Activated CD4-positive, alpha-beta T cell treated with anti-CD3 and anti-CD28 coated beads, Interleukin-2, amount 50 U/mL, for 4 hours (primary cell): ENCODE results near the gene ATRN.
"Not testable (repeated sequence)": the region's sequence is repeated elsewhere in the genome, so short reads cannot be mapped to it uniquely, and the experiment has no call there.

ENCODE experiments used
- DNase-seq, 2 experiments: peaks; one replicate each; pipeline ENCODE4 v3.0.0-alpha.2; 2020

The ATRN gene

DNA sequence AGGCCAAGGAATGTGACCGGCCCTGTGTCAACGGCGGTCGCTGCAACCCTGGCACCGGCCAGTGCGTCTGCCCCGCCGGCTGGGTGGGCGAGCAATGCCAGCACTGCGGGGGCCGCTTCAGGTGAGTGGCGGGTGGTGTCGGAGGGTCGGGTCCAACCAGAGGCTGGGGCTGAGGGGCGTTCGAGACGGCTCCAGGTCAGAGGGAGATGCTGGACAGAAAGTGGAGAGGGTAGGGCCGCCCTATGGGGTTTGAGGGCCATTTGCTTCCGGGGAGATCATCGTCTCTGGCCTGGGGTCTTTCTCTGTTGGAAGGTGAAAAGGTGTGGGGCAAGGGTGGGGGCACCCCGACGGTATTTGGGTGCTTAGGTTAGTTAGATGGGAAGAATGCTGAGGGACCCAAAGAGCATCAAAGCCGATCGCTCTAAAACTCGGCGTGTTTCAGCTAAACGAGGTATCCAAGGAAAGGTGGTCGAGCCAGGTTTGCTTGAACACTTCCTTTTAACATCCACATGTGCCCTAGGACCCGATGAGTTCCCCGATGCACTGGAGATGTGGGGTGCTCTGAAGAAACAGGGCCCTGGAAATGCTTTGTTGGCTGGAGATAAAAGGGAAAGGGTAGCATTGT, 691 bp downstream of the ATRN start:
- DNase-seq = no peak

DNA sequence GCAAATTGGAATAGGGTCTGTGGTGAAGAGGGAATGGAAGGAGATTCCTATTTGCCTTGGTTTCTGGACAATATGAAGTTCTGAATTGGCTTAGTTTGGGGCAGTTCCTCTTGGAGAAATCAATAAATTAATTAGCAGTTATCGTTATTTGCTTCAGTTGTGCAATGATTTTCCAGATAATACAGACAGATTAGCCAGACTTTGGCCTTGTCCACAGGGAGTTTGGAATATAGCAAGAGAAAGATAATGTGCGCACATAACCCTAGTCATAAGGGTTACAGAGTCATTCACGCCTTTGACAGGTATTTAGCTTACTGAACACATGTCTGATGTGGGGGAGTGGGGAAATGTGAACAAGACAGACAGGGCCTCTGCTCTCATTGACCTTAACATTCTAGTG, 1.3 kb downstream of the ATRN start:
- no peak for DNase-seq

DNA sequence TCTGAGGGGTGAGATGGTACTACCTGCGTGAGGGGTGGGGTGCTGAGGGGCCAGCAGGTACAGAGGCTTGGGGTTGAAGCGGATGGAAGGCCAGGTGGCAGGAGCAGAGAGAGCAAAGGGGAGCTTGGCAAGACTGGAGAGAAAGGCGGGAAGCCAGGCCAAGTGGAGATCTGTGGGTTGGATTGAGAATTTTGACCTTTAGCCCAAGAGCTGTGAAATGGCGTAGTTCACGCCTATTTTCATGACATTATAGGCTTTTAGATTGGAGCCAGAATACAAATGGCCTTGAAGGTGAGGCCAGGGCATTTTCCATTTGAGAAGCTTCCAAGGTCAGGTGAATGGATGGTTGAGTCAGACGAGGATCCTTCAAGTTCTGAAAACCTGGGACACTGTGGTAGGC, 2.5 kb downstream of the ATRN start:
- no peak for DNase-seq

DNA sequence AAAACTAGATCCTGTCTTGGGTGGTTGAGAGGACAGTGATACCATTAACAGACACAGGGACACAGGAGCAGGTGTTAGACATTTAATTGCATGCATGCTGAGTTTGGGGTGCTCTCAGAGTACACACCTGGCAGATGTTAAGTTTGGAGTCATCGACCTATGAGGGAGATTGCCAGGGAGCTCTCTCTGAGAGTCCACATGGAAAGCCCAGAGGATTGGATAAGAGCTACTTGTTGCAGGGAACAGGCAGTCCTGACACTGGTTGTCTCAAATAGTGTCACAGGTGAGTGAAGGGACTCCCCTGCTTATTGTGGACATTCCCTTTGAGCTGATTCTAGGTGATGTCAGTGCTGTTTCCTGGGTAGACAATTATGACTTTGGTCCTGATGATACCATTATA, 3.1 kb downstream of the ATRN start:
- no peak for DNase-seq

DNA sequence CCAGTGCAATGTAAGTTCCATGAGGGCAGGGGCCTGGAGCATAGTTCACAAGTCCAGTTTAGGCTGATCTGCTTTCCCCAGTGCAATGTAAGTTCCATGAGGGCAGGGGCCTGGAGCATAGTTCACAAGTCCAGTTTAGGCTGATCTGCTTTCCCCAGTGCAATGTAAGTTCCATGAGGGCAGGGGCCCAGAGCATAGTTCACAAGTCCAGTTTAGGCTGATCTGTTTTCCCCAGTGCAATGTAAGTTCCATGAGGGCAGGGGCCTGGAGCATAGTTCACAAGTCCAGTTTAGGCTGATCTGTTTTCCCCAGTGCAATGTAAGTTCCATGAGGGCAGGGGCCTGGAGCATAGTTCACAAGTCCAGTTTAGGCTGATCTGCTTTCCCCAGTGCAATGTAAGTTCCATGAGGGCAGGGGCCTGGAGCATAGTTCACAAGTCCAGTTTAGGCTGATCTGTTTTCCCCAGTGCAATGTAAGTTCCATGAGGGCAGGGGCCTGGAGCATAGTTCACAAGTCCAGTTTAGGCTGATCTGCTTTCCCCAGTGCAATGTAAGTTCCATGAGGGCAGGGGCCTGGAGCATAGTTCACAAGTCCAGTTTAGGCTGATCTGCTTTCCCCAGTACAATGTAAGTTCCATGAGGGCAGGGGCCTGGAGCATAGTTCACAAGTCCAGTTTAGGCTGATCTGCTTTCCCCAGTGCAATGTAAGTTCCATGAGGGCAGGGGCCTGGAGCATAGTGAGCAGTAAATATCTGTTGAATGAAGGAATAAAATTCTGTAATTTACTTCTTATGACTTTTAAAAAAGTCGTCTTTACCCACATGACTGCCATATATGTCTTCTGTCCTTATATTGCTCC, 6.4 kb downstream of the ATRN start:
- not testable (repeated sequence) for DNase-seq

DNA sequence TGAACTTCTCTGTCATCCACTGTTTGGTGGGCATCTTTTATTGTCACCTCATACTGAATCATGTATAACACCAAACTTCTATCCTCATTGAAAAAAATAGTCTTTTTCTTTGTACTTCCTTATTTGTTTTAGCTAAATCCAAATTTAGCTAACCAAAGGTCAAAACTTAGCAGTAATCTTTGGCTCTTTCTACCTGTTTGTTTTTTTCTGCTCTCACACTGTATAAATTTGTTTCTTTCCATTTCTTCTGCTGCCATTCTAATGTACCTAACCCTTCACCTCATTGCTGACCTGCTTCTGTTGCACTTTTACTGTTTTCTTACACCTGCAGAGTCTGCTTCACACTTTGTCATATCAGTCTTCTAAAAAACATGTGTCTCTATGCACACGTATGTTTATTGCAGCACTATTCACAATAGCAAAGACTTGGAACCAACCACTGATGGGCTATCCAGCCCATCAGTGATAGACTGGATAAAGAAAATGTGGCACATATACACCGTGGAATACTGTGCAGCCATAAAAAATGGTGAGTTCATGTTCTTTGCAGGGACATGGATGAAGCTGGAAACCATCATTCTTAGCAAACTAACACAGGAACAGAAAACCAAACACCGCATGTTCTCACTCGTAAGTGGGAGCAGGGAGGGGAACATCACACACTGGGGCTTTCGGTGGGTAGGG, 7.2 kb downstream of the ATRN start:
- no peak for DNase-seq

DNA sequence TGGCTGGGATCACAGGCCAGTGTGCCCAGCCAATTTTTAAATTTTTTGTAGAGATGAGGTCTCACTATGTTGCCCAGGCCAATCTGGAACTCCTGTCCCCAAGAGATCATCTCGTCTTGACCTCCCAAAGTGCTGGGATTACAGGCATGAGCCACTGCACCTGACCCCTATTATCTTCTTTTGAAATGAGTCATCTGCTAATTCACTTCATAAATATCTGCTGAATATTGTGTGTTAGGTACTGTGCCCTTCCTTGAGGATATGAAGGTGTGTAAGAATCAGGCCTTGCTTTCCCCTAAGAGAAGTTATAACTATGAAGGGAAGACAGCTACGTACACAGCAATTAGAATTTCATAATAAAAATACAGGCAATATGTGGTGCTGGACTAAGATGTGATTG, 8.2 kb downstream of the ATRN start:
- no peak for DNase-seq

DNA sequence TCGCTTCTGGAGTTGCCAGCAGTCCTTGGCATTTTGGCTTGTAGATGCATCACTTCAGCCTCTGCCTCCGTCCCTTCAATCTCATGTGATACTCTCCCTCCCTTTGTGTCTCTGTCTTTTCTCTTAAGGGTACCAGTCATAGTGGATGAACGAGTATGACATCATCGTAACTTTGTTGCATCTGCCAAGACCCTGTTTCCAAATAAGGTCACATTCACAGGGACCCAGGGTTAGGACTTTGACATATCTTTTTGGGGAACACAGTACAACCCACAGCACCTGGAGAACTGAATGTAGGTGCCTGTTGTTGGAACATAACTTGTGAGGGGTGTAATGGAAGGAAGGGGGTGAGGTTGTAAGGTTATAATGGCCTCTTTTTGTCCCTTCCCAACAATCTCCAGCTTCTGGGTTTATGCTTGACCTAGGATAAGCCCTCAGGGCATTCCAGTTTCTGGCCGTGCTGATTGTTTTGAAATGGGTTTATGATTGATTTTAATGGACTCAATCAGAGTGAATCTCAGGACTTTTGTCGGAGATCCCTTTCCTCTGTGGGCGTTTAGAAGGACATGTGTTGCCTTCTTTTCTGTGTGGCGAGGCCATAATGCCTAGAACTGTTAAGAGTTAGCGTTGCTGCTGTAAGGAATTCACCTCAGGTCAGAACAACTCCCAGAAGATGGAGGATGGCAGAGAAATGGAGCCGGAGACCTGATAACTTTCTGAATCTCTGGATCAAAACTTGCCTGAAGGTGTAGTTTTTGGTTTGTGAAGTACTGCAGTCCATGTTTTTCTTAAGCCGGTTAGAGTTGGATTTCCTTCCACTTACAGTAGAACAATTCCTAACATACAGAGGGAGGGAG, 9.2 kb downstream of the ATRN start:
- no peak for DNase-seq

DNA sequence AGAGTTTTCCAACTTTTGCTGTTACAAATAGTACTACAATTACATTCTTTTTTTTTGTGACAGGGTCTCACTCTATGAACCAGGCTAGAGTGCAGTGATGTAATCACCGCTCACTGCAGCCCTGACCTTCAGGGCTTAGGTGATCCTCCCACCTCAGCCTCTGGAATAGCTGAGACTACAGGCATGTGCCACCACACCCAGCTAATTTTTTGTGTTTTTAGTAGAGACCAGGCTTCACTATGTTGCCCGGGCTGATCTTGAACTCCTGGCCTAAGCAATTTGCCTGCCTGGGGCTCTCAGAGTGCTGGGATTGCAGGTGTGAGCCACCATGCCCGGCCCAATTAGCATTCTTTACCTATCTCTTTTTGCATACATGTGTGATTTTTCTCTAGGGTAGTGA, 12.5 kb downstream of the ATRN start:
- no peak for DNase-seq

DNA sequence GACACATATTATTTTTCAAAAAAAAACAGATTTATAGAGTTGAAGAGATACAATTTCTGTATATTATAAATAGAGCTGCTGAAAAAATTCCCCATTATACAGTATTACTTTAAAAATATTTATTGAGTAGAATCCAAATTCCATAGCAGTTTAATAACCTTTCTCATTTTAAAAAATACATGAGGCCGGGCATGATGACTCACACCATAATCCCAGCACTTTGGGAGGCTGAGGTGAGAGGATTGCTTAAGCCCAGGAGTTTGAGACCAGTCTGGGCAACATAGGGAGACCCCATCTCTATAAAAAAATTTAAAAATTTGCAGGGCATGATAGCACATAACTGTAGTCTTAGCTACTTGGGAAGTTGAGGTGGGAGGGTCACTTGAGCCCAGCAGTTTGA, 13.0 kb downstream of the ATRN start:
- DNase-seq = no peak

DNA sequence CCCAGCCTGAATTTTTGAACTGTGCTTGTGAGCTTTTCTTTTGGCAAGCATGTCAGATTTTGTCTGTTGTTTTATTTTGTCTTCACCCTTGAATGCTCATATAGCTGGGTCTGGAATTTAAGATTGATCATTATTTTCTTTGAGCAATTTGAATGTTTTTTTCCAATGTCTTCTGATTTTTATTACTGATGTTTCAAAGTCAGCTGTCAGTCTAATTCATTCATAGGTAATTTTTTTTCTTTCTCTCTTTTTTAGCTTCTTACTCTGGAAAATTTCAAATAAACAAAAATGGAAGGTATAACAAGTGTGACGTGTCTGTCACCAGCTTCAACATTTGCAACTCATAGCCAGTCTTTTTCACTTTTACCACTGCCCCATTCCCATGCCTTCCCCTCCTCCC, 15.1 kb downstream of the ATRN start:
- DNase-seq = no peak

DNA sequence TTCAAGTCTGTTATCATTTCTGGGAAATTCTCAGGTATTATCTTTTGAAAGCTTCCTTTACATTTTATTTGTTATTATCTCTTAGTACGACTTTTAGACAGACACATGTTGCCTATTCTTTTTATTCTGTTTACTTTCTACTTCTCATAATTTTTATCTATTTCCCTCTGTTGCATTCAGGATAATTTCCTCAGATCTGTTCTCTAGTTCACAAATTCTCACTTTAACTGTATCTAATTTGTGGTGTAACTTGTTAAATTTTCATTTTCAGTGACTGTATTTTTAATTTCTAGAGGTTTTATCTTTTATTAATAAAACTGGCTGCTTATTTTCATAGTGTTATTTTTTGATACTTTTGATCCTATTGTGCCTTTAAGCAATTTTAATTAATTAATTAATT, 16.0 kb downstream of the ATRN start:
- no peak for DNase-seq

DNA sequence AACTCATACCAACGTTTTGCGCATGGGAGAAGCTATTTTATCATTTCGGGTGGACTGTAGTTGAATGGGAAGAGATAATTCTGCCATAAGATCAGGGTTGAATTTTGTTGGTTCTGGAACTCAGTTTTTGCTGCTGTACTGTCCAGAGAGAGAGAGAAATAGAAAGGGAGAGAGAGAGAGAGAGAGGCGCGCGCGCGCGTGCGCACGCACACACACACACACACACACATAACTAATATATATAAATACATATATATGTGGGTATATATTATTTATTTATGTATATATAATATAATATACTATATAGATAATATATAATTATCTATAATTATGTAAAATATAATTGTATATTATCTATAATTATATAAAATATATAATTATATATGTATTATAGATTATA, 21.9 kb downstream of the ATRN start:
- no peak for DNase-seq

DNA sequence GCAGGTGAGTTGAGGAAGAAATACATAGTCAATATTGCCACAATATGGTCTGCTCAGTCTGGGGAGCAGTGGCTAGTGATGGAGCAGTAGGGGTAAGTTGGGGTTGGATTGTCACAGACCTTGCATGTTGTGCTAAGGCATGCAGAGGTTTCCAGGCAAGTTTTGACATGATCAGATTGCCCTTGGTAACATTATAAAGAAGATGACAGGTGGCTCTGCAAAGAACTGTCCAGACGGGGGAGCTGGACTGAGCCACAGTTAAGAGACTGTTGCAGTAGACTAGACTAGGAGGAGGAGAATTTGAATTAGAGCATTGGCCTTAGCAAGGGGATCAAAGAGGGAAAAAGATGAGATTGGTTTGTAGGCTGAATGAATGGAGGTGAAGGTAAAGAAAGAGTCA, 23.4 kb downstream of the ATRN start:
- no peak for DNase-seq

DNA sequence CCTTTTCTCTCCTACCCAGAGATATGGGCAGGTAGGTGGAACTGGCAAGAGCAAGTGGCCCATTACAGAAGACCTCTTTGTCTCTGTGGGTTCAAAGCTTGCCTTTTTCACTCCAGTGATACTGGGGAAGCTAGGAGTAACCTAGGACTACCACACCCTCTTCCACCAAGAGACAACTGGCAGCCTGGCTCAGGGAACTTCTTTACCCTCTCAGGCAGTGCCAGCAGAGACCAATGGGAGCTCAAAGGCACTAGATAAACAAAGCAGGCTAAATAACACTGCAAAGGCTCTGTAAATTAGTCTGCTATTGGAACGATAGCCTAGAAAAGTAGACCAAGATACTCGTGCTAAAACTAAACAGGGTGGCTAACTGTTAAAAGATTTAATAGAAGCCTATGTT, 32.1 kb downstream of the ATRN start:
- no peak for DNase-seq

DNA sequence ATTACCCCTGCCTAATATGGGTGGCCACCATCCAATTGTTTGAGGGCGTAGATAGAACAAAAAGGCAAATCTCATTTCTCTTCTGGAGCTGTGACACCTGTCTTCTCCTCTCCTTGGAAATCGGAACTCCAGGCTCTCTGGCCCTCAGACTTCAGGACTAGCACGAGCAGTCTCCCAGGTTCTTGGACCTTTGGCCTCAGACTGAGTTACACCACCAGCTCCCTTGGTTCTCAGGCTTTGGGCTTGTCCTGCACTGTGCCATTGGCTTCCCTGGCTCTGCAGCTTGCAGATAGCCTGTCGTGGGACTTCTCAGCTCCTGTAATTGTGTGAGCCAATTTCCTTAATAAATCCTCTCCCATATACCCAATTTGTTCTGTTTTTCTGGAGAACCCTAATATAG, 34.3 kb downstream of the ATRN start:
- no peak for DNase-seq

DNA sequence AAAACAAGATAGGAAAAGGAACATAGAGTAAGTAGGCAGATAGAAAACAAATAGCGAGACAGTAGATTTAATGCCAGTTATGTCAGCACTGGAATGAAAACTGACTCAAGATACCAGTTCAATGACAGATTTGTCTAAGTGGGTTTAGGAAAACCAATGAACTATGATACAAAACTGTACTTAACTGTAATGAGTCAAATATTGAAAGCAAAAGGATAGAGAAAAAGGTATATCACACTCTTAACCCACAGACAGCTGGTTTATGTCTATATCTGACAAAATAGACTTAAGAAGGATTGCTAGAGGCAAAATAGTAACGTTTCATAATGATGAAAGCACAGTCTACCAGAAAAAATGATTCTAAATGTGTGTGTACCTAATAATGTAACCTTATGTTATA, 38.2 kb downstream of the ATRN start:
- DNase-seq = no peak

DNA sequence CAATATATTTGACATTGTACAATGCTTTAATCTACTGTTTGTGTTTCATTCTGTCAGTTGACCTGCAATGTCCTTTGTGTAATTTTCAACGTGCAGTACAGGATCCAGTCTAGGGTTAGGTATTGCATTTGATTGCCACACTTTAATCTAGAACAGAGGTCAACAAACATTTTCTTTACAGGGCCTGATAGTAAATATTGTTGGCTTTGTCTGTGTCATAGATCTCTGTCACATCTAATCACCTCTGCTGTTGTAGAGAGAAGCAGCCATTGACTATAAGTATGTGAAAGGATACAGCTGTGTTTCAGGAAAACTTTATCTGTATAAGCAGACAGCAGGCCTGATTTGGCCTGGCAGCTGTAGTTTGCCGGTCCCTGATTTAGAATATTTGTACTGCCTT, 39.3 kb downstream of the ATRN start:
- no peak for DNase-seq

DNA sequence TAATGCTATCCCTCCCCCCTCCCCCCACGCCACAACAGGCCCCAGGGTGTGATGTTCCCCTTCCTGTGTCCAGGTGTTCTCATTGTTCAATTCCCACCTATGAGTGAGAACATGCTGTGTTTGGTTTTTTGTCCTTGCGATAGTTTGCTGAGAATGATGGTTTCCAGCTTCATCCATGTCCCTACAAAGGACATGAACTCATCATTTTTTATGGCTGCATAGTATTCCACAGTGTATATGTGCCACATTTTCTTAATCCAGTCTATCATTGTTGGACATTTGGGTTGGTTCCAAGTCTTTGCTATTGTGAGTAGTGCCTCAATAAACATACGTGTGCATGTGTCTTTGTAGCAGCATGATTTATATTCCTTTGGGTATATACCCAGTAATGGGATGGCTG, 41.4 kb downstream of the ATRN start:
- DNase-seq = not testable (repeated sequence)

DNA sequence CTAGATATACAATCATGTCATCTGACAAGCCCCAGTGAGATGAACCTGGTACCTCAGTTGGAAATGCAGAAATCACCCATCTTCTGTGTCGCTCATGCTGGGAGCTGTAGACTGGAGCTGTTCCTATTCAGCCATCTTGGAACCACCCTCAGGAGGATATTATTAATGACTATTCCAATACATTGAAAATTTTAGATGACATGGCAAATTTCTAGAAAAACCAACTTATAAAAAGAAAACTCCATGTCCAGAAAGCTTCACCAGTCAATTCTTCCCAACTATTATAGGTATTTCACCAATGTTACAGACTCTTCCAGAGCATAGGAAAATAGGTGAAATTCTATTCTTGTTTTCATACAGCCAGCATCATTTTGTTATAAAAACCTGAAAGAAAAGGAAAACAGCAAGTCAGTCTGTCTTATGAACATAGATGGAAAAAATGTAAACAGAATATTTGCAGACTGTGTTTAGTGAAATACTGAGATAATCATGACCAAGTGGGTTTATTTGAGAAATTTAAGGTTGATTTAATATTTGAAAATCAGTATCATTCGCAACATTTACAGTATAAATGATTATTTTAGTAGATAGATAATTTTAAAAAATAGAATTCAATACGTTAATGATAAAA, 43.3 kb downstream of the ATRN start:
- DNase-seq = no peak

DNA sequence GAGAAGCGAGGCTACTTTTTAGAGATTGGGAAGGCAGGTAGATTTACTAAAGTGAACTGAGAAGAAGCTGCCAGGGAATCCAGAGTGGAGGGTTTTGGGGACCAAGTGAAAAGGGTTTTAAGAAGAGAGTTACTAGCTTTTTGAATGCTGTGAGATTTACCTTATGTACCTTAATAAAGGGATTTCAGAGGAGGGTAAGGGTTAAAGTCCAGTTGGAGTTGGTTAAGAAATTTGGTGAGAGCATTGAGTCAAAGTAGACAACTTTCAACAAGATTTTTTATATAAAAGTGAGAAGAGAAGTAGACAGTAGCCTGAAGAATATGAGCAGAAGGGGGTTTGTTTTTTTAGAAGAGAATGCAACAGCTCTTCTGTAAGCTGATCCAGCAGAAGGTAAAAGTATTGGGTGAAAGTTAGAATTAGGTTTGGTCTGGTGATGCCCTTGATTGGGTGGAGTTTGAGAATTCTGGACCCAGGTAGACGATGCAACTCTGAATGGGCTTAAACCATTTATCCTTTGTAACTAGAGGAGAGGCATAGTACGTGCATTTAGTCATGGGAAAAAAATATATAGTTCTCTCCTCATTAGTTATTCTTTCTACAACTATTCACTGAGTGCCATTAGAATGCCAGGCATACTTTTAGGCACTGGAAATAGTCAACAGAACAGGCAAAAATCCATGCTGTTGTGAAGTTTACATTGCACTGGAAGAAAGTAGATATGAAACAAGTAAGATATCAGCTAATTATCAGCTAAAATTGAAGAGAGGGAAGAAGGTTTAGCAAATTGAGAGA, 44.8 kb downstream of the ATRN start:
- no peak for DNase-seq
